GM19372 (cell line): ENCODE results near the gene ATXN7L2.

Source experiments
- ATAC-seq: cut with Tn5 transposase; IDR thresholded peaks from one replicate; pipeline ENCODE4 v1.9.1; 2021; ENCODE audit warnings: mild to moderate bottlenecking, low read depth, moderate library complexity; ENCODE audit not compliant: unreplicated experiment

The ATXN7L2 gene

GRCh38 chr1:109541102-109541501 is 57.4 kb downstream of the ATXN7L2 start:
- no peak for ATAC-seq
